Gastrocnemius medialis (tissue), 4 donors: Measurements from ENCODE around the gene TMEM201. TPM values are rescaled to one million over a fixed set of nuclear protein-coding genes. Genes with fewer than 3 reads are reported as not detected.
A peak's percentile ranks its signal among the peaks of the same experiment; 100 is the strongest.

Experiments used
- ATAC-seq, 2 donors: fragments of 150-250 bp; one replicate each; pipeline ENCODE4 v1.9.1; 2016
- DNase-seq, 2 donors: peaks; one replicate each; pipeline ENCODE4 v3.0.0-alpha.2; 2019
- H3K27ac ChIP-seq, 4 donors: fragments of 200-600 bp; sonication (generic); 1 replicate in 1 of 4; 2 replicates in 3 of 4; pipeline ENCODE4 v1.5.1; 2016 to 2018; ENCODE audit warnings: mild to moderate bottlenecking in 2 of 4, moderate library complexity in 1 of 4
- H3K27me3 ChIP-seq, 3 donors: fragments of 200-600 bp; sonication (generic) in 2 of 3; 1 replicate in 1 of 3; 2 replicates in 2 of 3; pipeline versions ENCODE4 v1.5.1 to v1.6.0; 2016 to 2019; ENCODE audit warnings: mild to moderate bottlenecking in 1 of 3, moderate library complexity in 1 of 3
- H3K36me3 ChIP-seq, 2 donors: fragments of 200-600 bp; sonication (generic) in 1 of 2; one replicate each; pipeline ENCODE4 v1.5.1; 2017 to 2018
- H3K4me1 ChIP-seq, 2 donors: fragments of 200-600 bp; sonication (generic) in 1 of 2; one replicate each; pipeline ENCODE4 v1.5.1; 2016 to 2017; ENCODE audit warnings: mild to moderate bottlenecking in 2 of 2
- H3K4me3 ChIP-seq, 4 donors: fragments of 200-600 bp; sonication (generic) in 3 of 4; 1 replicate in 1 of 4; 2 replicates in 3 of 4; pipeline ENCODE4 v1.5.1; 2016 to 2019; ENCODE audit warnings: mild to moderate bottlenecking in 2 of 4
- H3K9me3 ChIP-seq, 3 donors: fragments of 200-600 bp; sonication (generic) in 2 of 3; 1 replicate in 1 of 3; 2 replicates in 2 of 3; pipeline ENCODE4 v1.5.1; 2016 to 2019
- POLR2A ChIP-seq, 2 donors: fragments of 450-650 bp; IDR thresholded peaks; one replicate each; pipeline ENCODE4 v1.6.1; 2017; ENCODE audit warnings: antibody characterized with exemption in 2 of 2, mild to moderate bottlenecking in 2 of 2, moderate library complexity in 2 of 2
- in situ Hi-C, 4 donors: fragments of 200-750 bp; cut with MboI; loops; one replicate each; pipeline versions ENCODE4 v1.15.0 to v1.8.0; 2017; ENCODE audit warnings: low sequenced_read_pairs in 4 of 4
- intact Hi-C: fragments of 100-400 bp; cut with DNase I; formaldehyde crosslinking; loops from one replicate; pipeline ENCODE4 v1.15.1; 2023; ENCODE audit warnings: low total_unique reads
- total RNA-seq, 4 donors: library from RNA; depleted of rRNA; stranded (reverse); fragments of >200 nt; gene quantifications; one replicate each; pipeline versions ENCODE4 v1.1.0 to v1.2.3, GENCODE V29; 2016
- TF ChIP-seq, protein P1 (sequence below), 5 experiments: fragments of 450-650 bp in 3 of 5; fragments of 200-600 bp in 2 of 5; sonication (generic) in 2 of 5; IDR thresholded peaks in 4 of 5; conservative IDR thresholded peaks in 1 of 5; 1 replicate in 4 of 5; 2 replicates in 1 of 5; pipeline ENCODE4 v1.5.1; 2016 to 2019; ENCODE audit warnings: antibody characterized with exemption in 5 of 5, mild to moderate bottlenecking in 3 of 5, moderate library complexity in 3 of 5

TMEM201 gene
- total RNA-seq, 4 donors from 2014 or later = 21.5 to 67.6 (median 31.7) TPM

DNA sequence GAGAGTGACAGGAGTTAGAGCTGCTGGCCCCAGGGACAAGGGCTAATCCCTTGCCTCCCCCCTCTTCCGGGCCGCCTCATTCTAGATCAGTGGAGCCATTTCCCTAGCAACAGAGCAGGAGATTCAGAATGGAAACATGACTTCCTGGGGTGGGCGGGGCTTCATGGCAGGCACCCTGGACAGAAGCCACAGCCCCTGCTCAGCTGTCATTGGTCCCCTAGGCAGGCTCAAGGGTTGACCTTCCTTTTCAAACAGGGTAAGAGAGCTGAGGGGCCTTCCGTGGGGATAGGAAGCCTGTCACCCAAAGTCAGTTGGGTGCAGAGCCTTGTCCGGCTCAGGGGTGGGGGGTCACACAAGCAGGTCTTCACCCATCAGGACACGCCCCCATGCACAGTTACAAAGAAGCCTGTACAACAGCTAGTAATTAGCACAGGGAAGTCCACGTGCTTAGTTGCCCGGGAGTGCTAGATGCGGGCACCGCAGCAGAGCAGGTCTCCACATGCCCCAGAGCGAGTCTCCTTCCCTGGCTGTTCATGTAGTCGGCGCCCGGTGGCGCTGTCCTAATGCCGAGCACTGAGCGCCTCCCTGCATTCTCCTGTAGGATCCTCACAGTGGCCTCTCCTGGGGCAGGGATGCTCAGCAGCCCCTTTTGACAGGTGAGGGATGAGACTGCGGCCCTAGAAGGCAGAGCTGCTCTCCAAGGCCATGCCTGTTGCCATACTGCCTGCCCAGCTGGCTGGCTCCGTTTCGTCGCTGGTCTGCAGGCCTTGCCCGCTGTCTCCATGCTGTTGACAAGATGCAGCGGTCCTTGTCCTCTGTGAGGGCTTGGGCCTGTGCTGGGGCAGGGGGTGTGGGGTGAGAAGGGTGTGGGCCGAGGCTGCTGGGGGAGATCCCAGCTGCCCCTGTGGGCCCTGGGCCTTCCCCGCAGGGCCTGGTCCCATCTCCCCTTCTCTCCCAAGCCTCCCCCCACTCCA is 5.1 kb downstream of the TMEM201 start:
- H3K36me3 ChIP-seq = peaks cover 0 to 20% of the 10 kb centered on the region in 2 donors
- intact Hi-C loops (loop anchor here (10.0 kb wide), 1 partner anchor 231 kb away; the partner anchor contains the start of gene CLSTN1), in situ Hi-C loops (no loop called here)
- H3K27me3 ChIP-seq = no peaks in the 10 kb centered on the region
- H3K4me1 ChIP-seq = peaks cover 73 to 76% of the 10 kb centered on the region in 2 donors
- no peaks in the 10 kb centered on the region for H3K9me3 ChIP-seq
- no peak for ATAC-seq
- peak overlapping the region; percentile 77 to 84 (median 82) for H3K27ac ChIP-seq
- peak overlapping the region in 3 of 4 donors; percentile 2 to 19 (median 13) for H3K4me3 ChIP-seq
- no peak for TF ChIP-seq POLR2A (IDR thresholded peaks at IDR 0.05)
- TF ChIP-seq, protein P1, sequence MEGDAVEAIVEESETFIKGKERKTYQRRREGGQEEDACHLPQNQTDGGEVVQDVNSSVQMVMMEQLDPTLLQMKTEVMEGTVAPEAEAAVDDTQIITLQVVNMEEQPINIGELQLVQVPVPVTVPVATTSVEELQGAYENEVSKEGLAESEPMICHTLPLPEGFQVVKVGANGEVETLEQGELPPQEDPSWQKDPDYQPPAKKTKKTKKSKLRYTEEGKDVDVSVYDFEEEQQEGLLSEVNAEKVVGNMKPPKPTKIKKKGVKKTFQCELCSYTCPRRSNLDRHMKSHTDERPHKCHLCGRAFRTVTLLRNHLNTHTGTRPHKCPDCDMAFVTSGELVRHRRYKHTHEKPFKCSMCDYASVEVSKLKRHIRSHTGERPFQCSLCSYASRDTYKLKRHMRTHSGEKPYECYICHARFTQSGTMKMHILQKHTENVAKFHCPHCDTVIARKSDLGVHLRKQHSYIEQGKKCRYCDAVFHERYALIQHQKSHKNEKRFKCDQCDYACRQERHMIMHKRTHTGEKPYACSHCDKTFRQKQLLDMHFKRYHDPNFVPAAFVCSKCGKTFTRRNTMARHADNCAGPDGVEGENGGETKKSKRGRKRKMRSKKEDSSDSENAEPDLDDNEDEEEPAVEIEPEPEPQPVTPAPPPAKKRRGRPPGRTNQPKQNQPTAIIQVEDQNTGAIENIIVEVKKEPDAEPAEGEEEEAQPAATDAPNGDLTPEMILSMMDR (IDR thresholded peaks at IDR 0.05 in 4 of 5, conservative IDR thresholded peaks at IDR 0.05 in 1 of 5) = no peak
- DNase-seq = peak in 1 of 2 donors; percentile 56

DNA sequence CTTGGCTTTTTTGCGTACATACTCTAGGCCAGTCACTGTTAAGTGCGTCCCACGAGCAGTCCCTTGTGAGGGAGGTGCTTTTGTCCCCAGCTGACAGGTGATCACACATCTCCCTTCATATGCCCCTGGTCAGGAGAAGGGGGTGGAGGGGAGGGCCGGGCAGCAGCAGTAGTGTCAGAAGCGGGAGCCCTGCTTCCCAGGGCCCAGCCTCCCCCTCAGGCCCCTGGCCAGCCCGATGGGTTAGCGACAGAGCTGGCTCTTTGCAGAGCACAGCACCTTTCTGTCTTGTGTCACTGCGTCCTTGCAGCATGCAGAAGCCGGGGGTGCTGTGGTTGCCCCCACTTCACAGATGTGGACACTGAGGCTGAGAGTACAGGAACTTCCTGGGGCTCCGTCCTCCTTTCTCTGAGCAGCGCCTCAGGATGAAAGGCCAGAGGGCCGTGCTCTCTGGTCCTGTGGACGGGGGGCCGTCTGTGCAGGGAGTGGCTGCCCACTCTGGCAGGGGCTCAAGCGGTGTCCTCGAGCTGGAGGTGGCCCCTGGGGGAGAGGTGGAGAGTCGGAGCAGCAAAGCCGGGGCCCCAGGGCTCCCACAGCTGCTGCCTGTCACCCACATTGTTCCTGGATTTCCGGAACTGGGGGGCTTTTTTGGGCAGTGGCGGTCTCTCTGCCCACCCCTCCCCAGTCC is 5.9 kb downstream of the TMEM201 start:
- Histone ChIP-seq H3K27ac (peak overlapping the region in 3 of 4 donors; percentile 81 to 84 (median 82)), H3K36me3 (peaks cover 0 to 28% of the 10 kb centered on the region in 2 donors), H3K9me3 (no peaks in the 10 kb centered on the region), H3K4me1 (peaks cover 69 to 74% of the 10 kb centered on the region in 2 donors), H3K27me3 (no peaks in the 10 kb centered on the region), H3K4me3 (no peak overlapping the region)
- in situ Hi-C loops = no loop called here
- ATAC-seq (no peak), DNase-seq (no peak)
- intact Hi-C loops = loop anchor here (10.0 kb wide), 1 partner anchor 230 kb away; the partner anchor contains the start of gene CLSTN1
- TF ChIP-seq, protein P1 (IDR thresholded peaks at IDR 0.05 in 4 of 5, conservative IDR thresholded peaks at IDR 0.05 in 1 of 5) = no peak
- TF ChIP-seq POLR2A (IDR thresholded peaks at IDR 0.05) = no peak

DNA sequence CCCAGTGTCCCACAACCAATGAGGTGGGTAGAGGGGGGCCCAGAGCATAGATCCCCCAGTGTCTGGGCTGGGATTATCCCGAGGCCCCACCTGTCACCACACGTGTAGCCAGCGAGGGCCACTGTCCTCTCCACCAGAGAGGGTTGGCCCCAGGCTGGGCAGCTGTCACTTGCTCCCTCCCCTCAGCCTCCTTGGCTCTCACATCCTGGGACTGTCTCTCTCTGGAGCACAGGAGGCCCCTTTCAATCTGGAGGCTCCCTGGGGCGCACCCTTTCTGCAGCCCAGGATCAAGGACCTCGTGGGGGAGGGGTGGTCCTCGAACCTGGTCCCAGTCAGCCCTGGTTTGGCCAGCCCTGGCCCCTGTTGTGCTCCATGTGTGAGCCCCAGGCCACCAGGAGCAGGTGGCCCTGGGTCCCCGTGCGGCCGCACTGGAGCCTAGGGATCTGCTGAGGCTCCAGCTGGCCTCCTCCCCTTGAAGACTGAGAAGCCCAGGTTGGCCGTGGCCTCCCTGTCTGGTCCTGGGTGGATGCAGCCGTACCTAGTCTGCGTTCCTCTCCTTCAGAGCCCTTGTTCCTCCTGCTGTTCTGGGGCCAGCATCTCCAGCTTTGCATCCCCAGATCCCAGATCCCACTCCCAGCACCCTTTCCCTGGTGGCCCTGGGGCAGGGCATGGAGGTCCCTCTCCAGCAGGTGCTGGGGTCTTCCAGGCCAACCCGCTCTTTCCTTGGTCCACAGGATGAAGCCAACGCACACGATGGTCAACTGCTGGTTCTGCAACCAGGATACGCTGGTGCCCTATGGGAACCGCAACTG is 6.7 kb downstream of the TMEM201 start:
- H3K4me3 ChIP-seq = no peak overlapping the region
- DNase-seq = no peak
- intact Hi-C loops (loop anchor here (10.0 kb wide), 1 partner anchor 229 kb away; the partner anchor contains the start of gene CLSTN1), in situ Hi-C loops (no loop called here)
- H3K27ac ChIP-seq = peak overlapping the region in 3 of 4 donors; percentile 23 to 82 (median 57)
- H3K9me3 ChIP-seq = no peaks in the 10 kb centered on the region
- H3K27me3 ChIP-seq = no peaks in the 10 kb centered on the region
- H3K4me1 ChIP-seq = peaks cover 62 to 66% of the 10 kb centered on the region in 2 donors
- H3K36me3 ChIP-seq = peaks cover 0 to 35% of the 10 kb centered on the region in 2 donors
- TF ChIP-seq, protein P1 (IDR thresholded peaks at IDR 0.05 in 4 of 5, conservative IDR thresholded peaks at IDR 0.05 in 1 of 5) = no peak
- TF ChIP-seq POLR2A (IDR thresholded peaks at IDR 0.05) = no peak
- no peak for ATAC-seq

DNA sequence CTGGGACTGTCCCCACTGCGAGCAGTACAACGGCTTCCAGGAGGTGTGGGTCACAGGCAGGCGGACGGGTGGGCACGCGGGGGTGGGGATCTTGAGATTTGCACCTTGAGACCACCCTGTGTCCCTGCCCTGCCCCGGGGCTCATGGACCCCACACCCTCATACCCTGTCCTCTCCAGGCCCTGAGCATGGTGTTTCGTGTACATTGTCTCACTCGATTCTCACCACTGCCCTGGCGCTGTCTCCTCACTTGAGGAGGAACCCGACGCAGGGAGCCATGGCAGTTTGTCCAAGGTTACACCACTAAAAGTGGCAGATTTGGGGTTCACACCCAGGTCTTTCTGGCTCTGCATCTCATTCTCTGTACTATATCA is 7.2 kb downstream of the TMEM201 start:
- no peak for TF ChIP-seq POLR2A (IDR thresholded peaks at IDR 0.05)
- TF ChIP-seq, protein P1 (IDR thresholded peaks at IDR 0.05 in 4 of 5, conservative IDR thresholded peaks at IDR 0.05 in 1 of 5) = no peak
- no peak overlapping the region for H3K4me3 ChIP-seq
- DNase-seq = no peak
- H3K27ac ChIP-seq = peak overlapping the region in 3 of 4 donors; percentile 23 to 82 (median 57)
- intact Hi-C loops (loop anchor here (10.0 kb wide), 1 partner anchor 229 kb away; the partner anchor contains the start of gene CLSTN1), in situ Hi-C loops (no loop called here)
- ATAC-seq = no peak
- peaks cover 56 to 60% of the 10 kb centered on the region in 2 donors for H3K4me1 ChIP-seq
- no peaks in the 10 kb centered on the region for H3K9me3 ChIP-seq
- no peaks in the 10 kb centered on the region for H3K27me3 ChIP-seq
- peaks cover 0 to 41% of the 10 kb centered on the region in 2 donors for H3K36me3 ChIP-seq
